Prostate gland (tissue), 2 donors: ENCODE results near the gene ALDH3A1. TPM values are rescaled to one million over a fixed set of nuclear protein-coding genes. Genes with fewer than 3 reads are reported as not detected.

Experiments used
- DNase-seq: peaks from one replicate; pipeline ENCODE4 v3.0.0-alpha.2; 2019; ENCODE audit warnings: low spot score
- H3K27ac ChIP-seq, 2 donors: fragments of 200-600 bp; sonication (generic); 2 replicates each; pipeline ENCODE4 v1.5.1; 2017 to 2019
- H3K27me3 ChIP-seq: fragments of 200-600 bp; sonication (generic); replicated peaks from 2 replicates; pipeline ENCODE4 v1.5.1; 2019; ENCODE audit not compliant: insufficient read depth
- H3K36me3 ChIP-seq, 2 donors: fragments of 200-600 bp; sonication (generic); 1 replicate in 1 of 2; 2 replicates in 1 of 2; pipeline versions ENCODE4 v1.5.1 to v1.8.1; 2017 to 2019
- H3K4me1 ChIP-seq: fragments of 200-600 bp; sonication (generic); replicated peaks from 2 replicates; pipeline ENCODE4 v1.5.1; 2019
- H3K4me3 ChIP-seq, 2 donors: fragments of 200-600 bp; sonication (generic); 2 replicates each; pipeline ENCODE4 v1.5.1; 2017 to 2019
- H3K9me3 ChIP-seq: fragments of 200-600 bp; sonication (generic); 2 replicates; pipeline ENCODE4 v1.5.1; 2017
- CTCF ChIP-seq, 4 experiments: fragments of 200-600 bp in 2 of 4; fragments of 450-650 bp in 2 of 4; sonication (generic) in 2 of 4; IDR thresholded peaks; 1 replicate in 3 of 4; 2 replicates in 1 of 4; pipeline ENCODE4 v1.5.1; 2016 to 2019; ENCODE audit warnings: antibody characterized with exemption in 4 of 4, mild to moderate bottlenecking in 2 of 4, moderate library complexity in 2 of 4
- POLR2A ChIP-seq: fragments of 450-650 bp; IDR thresholded peaks from one replicate; pipeline ENCODE4 v1.6.1; 2016; ENCODE audit warnings: antibody characterized with exemption, mild to moderate bottlenecking
- POLR2AphosphoS5 ChIP-seq: sonication (generic); formaldehyde crosslinking; IDR thresholded peaks from one replicate; pipeline ENCODE4 v1.6.1; 2017; ENCODE audit warnings: antibody characterized with exemption
- WGBS: methylation state at CpG from one replicate; pipeline ENCODE4 v1.1.5; 2018; 5-methylcytosine and 5-hydroxymethylcytosine counted together
- intact Hi-C: fragments of 100-400 bp; cut with DNase I; formaldehyde crosslinking; loops from one replicate; pipeline ENCODE4 v1.14.2; 2022
- total RNA-seq, 2 donors: library from RNA; depleted of rRNA; stranded (reverse); fragments of >200 nt; gene quantifications; one replicate each; pipeline ENCODE4 v1.1.0, GENCODE V29; 2016

ALDH3A1 gene
- total RNA-seq, 2 donors from 2014 or later, result 2.1 to 12.8 TPM

- intact Hi-C loops, result no loop called here
- TF ChIP-seq POLR2AphosphoS5 (no peak), POLR2A (no peak), CTCF (IDR thresholded peaks at IDR 0.05) (no peak)
- no peaks in the 10 kb centered on the region for H3K27me3 ChIP-seq
- no peaks in the 10 kb centered on the region for H3K36me3 ChIP-seq
- H3K9me3 ChIP-seq, result no peaks in the 10 kb centered on the region
- WGBS, result 94% methylated on average over 28 of the region's 28 CpGs
- no peak overlapping the region for H3K27ac ChIP-seq
- DNase-seq, result no peak
- no peak overlapping the region for H3K4me3 ChIP-seq
- no peaks in the 10 kb centered on the region for H3K4me1 ChIP-seq
Observed at GRCh38 chr17:19713901-19714361, 34.2 kb downstream of the ALDH3A1 start.

- H3K4me3 ChIP-seq, result no peak overlapping the region
- TF ChIP-seq CTCF (IDR thresholded peaks at IDR 0.05), result no peak
- no peak for TF ChIP-seq POLR2A
- TF ChIP-seq POLR2AphosphoS5, result no peak
- intact Hi-C loops, result no loop called here
- H3K4me1 ChIP-seq, result no peaks in the 10 kb centered on the region
- no peaks in the 10 kb centered on the region for H3K9me3 ChIP-seq
- no peaks in the 10 kb centered on the region for H3K27me3 ChIP-seq
- WGBS, result 89% methylated on average over 16 of the region's 16 CpGs
- no peaks in the 10 kb centered on the region for H3K36me3 ChIP-seq
- H3K27ac ChIP-seq, result no peak overlapping the region
- no peak for DNase-seq
Observed at GRCh38 chr17:19713462-19713861, 34.6 kb downstream of the ALDH3A1 start.

GRCh38 chr17:19712436-19713004 lies 35.6 kb downstream of the ALDH3A1 start:
- no peaks in the 10 kb centered on the region for H3K9me3 ChIP-seq
- H3K36me3 ChIP-seq, result no peaks in the 10 kb centered on the region
- H3K4me3 ChIP-seq, result no peak overlapping the region
- DNase-seq, result no peak
- WGBS, result 87% methylated on average over 12 of the region's 12 CpGs
- H3K27me3 ChIP-seq, result no peaks in the 10 kb centered on the region
- intact Hi-C loops, result no loop called here
- no peaks in the 10 kb centered on the region for H3K4me1 ChIP-seq
- no peak overlapping the region for H3K27ac ChIP-seq
- TF ChIP-seq CTCF (IDR thresholded peaks at IDR 0.05), result no peak
- no peak for TF ChIP-seq POLR2A
- no peak for TF ChIP-seq POLR2AphosphoS5

- Histone ChIP-seq H3K27me3 (no peaks in the 10 kb centered on the region), H3K4me3 (no peak overlapping the region), H3K4me1 (no peaks in the 10 kb centered on the region), H3K27ac (no peak overlapping the region), H3K36me3 (no peaks in the 10 kb centered on the region), H3K9me3 (no peaks in the 10 kb centered on the region)
- intact Hi-C loops, result no loop called here
- no peak for DNase-seq
- WGBS, result 72% methylated on average over 3 of the region's 3 CpGs
- TF ChIP-seq POLR2AphosphoS5 (no peak), CTCF (IDR thresholded peaks at IDR 0.05) (no peak), POLR2A (no peak)
Observed at GRCh38 chr17:19709841-19710240, 38.3 kb downstream of the ALDH3A1 start.

- Histone ChIP-seq H3K27me3 (no peaks in the 10 kb centered on the region), H3K9me3 (no peaks in the 10 kb centered on the region), H3K27ac (peak overlapping the region; percentile 52 to 55), H3K36me3 (no peaks in the 10 kb centered on the region), H3K4me1 (no peaks in the 10 kb centered on the region), H3K4me3 (no peak overlapping the region)
- intact Hi-C loops, result no loop called here
- TF ChIP-seq POLR2A (no peak), CTCF (IDR thresholded peaks at IDR 0.05) (no peak), POLR2AphosphoS5 (no peak)
- DNase-seq, result no peak
- 91% methylated on average over 6 of the region's 6 CpGs for WGBS
Observed at GRCh38 chr17:19708431-19709175, 39.5 kb downstream of the ALDH3A1 start.
